KBM-7 (cell line): Measurements from ENCODE around the gene NALCN.
A peak's percentile ranks its signal among the peaks of the same experiment; 100 is the strongest.

Experiments
- DNase-seq: peaks from one replicate; pipeline ENCODE4 v3.0.0-alpha.2; 2015
- in situ Hi-C: fragments of 300-500 bp; cut with MboI; formaldehyde crosslinking; loops from 2 replicates; pipeline ENCODE4 v1.14.3; 2020; ENCODE audit warnings: low sequenced_read_pairs, low pct_unique_long_range_greater_than_20kb, mixed read lengths

NALCN gene

GRCh38 chr13:101301053-101301452 lies 115.3 kb downstream of the NALCN start:
- no peak for DNase-seq
- in situ Hi-C loops = no loop called here

GRCh38 chr13:101300531-101300930 lies 115.8 kb downstream of the NALCN start:
- no peak for DNase-seq
- in situ Hi-C loops = no loop called here

GRCh38 chr13:101298517-101298916 lies 117.8 kb downstream of the NALCN start:
- in situ Hi-C loops = no loop called here

GRCh38 chr13:101297794-101298193 lies 118.5 kb downstream of the NALCN start:
- in situ Hi-C loops = no loop called here
- no peak for DNase-seq

More at GRCh38 chr13:101298517-101298916, 117.8 kb downstream of the NALCN start:
- DNase-seq = no peak

- no peak for DNase-seq
- in situ Hi-C loops = no loop called here
Observed at GRCh38 chr13:101292711-101293110, 123.6 kb downstream of the NALCN start.

- in situ Hi-C loops = no loop called here
- no peak for DNase-seq
Observed at GRCh38 chr13:101291646-101292515, 124.4 kb downstream of the NALCN start.

GRCh38 chr13:101291206-101291605 lies 125.1 kb downstream of the NALCN start:
- DNase-seq = no peak
- in situ Hi-C loops = no loop called here

GRCh38 chr13:101289764-101290163 lies 126.5 kb downstream of the NALCN start:
- no peak for DNase-seq
- in situ Hi-C loops = no loop called here

- in situ Hi-C loops = no loop called here
Observed at GRCh38 chr13:101283782-101284181, 132.5 kb downstream of the NALCN start.

GRCh38 chr13:101272886-101273285 lies 143.4 kb downstream of the NALCN start:
- in situ Hi-C loops = no loop called here
- no peak for DNase-seq

More at GRCh38 chr13:101283782-101284181, 132.5 kb downstream of the NALCN start:
- DNase-seq = no peak

GRCh38 chr13:101271681-101272245 lies 144.5 kb downstream of the NALCN start:
- in situ Hi-C loops = no loop called here
- no peak for DNase-seq

- in situ Hi-C loops = no loop called here
- no peak for DNase-seq
Observed at GRCh38 chr13:101267656-101268055, 148.7 kb downstream of the NALCN start.

GRCh38 chr13:101265934-101266333 lies 150.4 kb downstream of the NALCN start:
- in situ Hi-C loops = no loop called here
- no peak for DNase-seq

- no peak for DNase-seq
- in situ Hi-C loops = no loop called here
Observed at GRCh38 chr13:101264931-101265330, 151.4 kb downstream of the NALCN start.

GRCh38 chr13:101262306-101262705 lies 154.0 kb downstream of the NALCN start:
- in situ Hi-C loops = no loop called here
- DNase-seq = no peak

- DNase-seq = no peak
- in situ Hi-C loops = no loop called here
Observed at GRCh38 chr13:101258509-101258908, 157.8 kb downstream of the NALCN start.

- DNase-seq = peak; percentile 65
- in situ Hi-C loops = no loop called here
Observed at GRCh38 chr13:101258071-101258470, 158.2 kb downstream of the NALCN start.

GRCh38 chr13:101248739-101249514 lies 167.4 kb downstream of the NALCN start:
- no peak for DNase-seq
- in situ Hi-C loops = no loop called here

- no peak for DNase-seq
- in situ Hi-C loops = no loop called here
Observed at GRCh38 chr13:101242720-101243119, 173.6 kb downstream of the NALCN start.

GRCh38 chr13:101238555-101238954 lies 177.8 kb downstream of the NALCN start:
- in situ Hi-C loops = no loop called here
- DNase-seq = no peak
